GM12892 (cell line): Measurements from ENCODE around the gene DOCK1.

ENCODE experiments used
- DNase-seq: peaks from one replicate; pipeline ENCODE4 v3.0.0; 2011; ENCODE audit not compliant: insufficient read length
- FAIRE-seq: peaks from 2 replicates; lab custom pipeline; 2011; peaks lifted over from hg19 to GRCh38; lab: Jason Lieb, UNC
- POLR2A ChIP-seq: IDR thresholded peaks from 2 replicates; pipeline ENCODE4 v1.6.1; 2011; ENCODE audit warnings: low read depth, low read length, control low read depth
- POLR2AphosphoS5 ChIP-seq: IDR thresholded peaks from 2 replicates; pipeline ENCODE4 v1.6.1; 2011; ENCODE audit warnings: low read depth, low read length, control low read depth
- TAF1 ChIP-seq: IDR thresholded peaks from 2 replicates; pipeline ENCODE4 v1.6.1; 2011; ENCODE audit warnings: low read depth, mild to moderate bottlenecking, control low read depth, low read length, borderline replicate concordance

DOCK1 gene

DNA sequence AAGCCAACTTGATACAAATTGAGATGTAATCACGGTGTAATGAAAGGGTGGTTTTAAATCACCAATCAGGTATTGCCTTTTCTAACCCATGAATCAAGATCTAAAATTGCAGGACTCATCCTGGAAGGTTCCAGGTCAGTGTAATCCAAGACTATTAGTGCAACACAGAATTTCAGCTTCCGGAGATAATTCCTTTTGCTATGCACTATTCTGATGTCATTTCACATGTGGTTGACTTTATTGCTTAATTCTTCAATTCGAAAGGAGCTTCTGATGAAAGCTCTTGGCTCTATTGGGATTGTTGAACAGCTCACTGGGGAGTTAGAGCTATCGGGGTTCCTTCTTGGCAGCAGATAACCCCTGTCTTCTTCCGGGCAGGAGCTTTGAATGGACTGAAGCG lies 438.6 kb downstream of the DOCK1 start:
- no peak for DNase-seq
- TF ChIP-seq TAF1 (no peak), POLR2A (no peak), POLR2AphosphoS5 (no peak)
- no peak for FAIRE-seq

DNA sequence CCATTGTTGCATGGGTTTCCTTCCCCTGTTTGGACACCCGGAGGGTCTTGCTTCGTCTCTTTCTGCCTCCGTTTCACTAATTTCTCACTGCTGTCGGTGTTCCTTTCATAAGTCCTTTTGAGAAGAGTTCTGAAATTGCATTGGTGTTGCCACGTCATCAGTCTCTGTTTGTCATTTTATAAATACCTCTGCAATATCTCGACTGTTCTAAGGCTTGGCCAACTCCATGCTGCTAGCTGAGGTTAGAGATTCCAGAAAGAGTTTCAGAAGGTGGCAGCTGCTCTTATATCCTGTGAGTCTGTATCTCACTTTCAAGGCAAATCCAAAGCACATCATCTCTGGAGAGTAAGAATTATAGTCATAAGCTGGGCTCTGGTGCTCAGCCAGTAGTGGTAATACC lies 439.1 kb downstream of the DOCK1 start:
- no peak for FAIRE-seq
- no peak for DNase-seq
- TF ChIP-seq POLR2AphosphoS5: no peak
- TF ChIP-seq POLR2A: no peak
- TF ChIP-seq TAF1: no peak

DNA sequence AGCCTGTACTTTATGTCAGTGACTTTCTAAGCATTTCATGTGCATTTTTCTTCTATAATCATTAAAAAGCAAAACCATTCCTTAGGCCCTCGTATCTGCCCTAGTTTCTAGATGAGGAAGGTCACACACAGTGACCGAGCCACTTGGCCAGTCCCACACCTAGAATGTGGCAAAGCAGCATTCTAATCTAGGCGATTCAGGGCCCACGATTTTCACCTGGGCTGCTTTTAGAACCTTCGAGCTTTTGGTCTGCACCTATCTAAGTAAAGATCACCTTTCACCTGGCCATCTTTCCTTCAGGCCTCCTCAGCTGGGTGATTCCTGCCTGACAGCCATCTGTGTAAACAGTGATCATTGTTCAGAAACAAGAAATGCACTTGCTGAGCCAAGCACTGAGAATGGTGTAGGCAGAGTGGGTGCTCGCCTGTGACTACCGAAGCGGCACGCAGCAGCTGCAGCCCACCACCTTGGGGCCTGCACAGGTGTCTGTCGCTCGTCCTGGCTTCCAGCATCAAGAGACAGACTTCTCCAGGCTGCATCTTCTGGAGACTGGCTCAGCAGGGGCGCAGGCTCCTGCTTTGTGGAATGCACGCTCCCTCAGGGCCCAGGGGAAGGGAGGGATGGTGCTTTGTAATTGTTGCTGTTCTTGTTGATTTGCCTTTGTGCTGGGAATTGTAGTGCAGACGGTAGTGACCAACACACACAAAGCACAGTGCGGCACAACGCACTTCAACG lies 440.2 kb downstream of the DOCK1 start:
- FAIRE-seq (no peak), DNase-seq (no peak)
- no peak for TF ChIP-seq TAF1
- no peak for TF ChIP-seq POLR2AphosphoS5
- no peak for TF ChIP-seq POLR2A

GRCh38 chr10:127346604-127347003 lies 441.4 kb downstream of the DOCK1 start:
- TF ChIP-seq TAF1 (no peak), POLR2AphosphoS5 (no peak), POLR2A (no peak)
- FAIRE-seq (no peak), DNase-seq (no peak)

- DNase-seq (no peak), FAIRE-seq (no peak)
- no peak for TF ChIP-seq POLR2A
- TF ChIP-seq POLR2AphosphoS5: no peak
- TF ChIP-seq TAF1: no peak
Observed at GRCh38 chr10:127347202-127347959, 442.2 kb downstream of the DOCK1 start.

DNA sequence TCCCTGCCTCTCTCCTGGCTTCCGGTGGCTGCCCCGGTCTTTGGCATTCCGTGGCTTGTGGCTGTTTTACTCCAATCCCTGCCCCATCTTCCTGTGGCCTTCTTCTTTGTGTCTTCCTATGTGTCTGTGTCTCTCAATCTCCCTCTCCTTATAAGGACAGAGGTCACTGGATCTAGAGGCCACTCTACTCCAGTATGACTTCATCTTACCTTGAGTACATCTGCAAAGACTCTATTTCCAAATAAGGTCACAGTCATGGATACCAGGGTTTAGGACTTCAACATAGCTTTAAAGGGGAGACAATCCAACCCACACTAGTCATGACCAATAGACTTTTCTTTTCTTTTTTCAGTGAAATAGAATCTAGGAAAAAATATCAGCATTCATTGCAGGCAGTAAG lies 444.5 kb downstream of the DOCK1 start:
- DNase-seq: no peak
- TF ChIP-seq POLR2AphosphoS5: no peak
- no peak for TF ChIP-seq POLR2A
- no peak for TF ChIP-seq TAF1
- no peak for FAIRE-seq

DNA sequence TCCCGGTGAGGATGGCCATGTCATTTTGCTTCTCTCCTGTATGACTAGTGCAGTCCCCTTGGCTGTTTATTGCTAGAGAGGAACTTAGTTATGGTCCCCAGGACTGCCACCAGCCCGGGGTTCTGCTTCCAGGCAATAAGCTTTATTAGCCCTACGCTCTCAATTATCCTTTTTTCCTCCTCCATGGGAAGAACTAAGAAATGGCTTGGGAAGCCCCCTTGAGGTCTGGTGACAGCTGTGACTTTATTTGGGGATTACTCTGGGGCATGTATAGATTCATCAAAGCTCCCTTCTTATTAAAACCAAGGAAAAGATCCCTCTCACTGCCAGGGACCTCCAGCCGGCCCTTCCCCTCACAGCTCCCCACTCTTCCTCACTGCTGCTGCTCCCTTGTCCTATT lies 446.3 kb downstream of the DOCK1 start:
- TF ChIP-seq POLR2AphosphoS5 (no peak), POLR2A (no peak), TAF1 (no peak)
- no peak for FAIRE-seq
- no peak for DNase-seq

- TF ChIP-seq POLR2AphosphoS5: no peak
- TF ChIP-seq TAF1: no peak
- no peak for TF ChIP-seq POLR2A
- FAIRE-seq: no peak
- DNase-seq: no peak
Observed at GRCh38 chr10:127353544-127353943, 448.3 kb downstream of the DOCK1 start.

GRCh38 chr10:127354255-127354654 lies 449.0 kb downstream of the DOCK1 start:
- TF ChIP-seq POLR2A (no peak), TAF1 (no peak), POLR2AphosphoS5 (no peak)
- DNase-seq: no peak
- no peak for FAIRE-seq

DNA sequence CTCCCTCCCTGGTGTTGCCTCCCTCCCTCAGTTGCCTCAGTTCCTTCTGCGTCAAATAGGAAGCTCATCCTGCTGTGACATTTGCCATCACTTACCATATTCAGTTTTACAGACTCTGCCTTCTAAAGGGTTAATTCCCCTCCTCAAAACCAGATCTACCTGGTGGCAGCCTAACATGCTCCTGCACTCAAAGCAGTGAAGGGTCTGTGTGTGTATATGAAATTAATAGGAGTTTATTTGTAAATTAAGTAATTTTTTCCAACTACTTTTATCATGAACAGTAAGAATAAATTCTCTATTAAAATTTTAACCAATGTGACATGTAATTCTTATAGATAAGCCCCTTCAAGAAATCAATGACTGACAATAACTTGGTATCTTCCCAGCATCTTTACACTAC lies 449.8 kb downstream of the DOCK1 start:
- TF ChIP-seq POLR2A (no peak), TAF1 (no peak), POLR2AphosphoS5 (no peak)
- DNase-seq (no peak), FAIRE-seq (no peak)

- FAIRE-seq (no peak), DNase-seq (no peak)
- TF ChIP-seq POLR2AphosphoS5 (no peak), TAF1 (no peak), POLR2A (no peak)
Observed at GRCh38 chr10:127356360-127356759, 451.1 kb downstream of the DOCK1 start.

GRCh38 chr10:127357265-127357664 lies 452.0 kb downstream of the DOCK1 start:
- FAIRE-seq (no peak), DNase-seq (no peak)
- no peak for TF ChIP-seq TAF1
- no peak for TF ChIP-seq POLR2A
- TF ChIP-seq POLR2AphosphoS5: no peak

GRCh38 chr10:127358337-127358736 lies 453.1 kb downstream of the DOCK1 start:
- FAIRE-seq: no peak

More at GRCh38 chr10:127358337-127358736, 453.1 kb downstream of the DOCK1 start:
- no peak for DNase-seq
- TF ChIP-seq POLR2A: no peak
- no peak for TF ChIP-seq POLR2AphosphoS5
- no peak for TF ChIP-seq TAF1
